Adrenal gland (tissue), 5 donors: ENCODE results near the gene PERM1.

Source experiments
- CTCF ChIP-seq, 6 experiments: fragments of 450-650 bp in 4 of 6; fragments of 200-600 bp in 2 of 6; sonication (generic) in 1 of 6; IDR thresholded peaks; 1 replicate in 5 of 6; 2 replicates in 1 of 6; pipeline versions ENCODE4 v1.5.1 to v1.8.0; 2016 to 2021; ENCODE audit warnings: antibody characterized with exemption in 6 of 6, mild to moderate bottlenecking in 2 of 6, moderate library complexity in 1 of 6
- POLR2A ChIP-seq, 2 donors: fragments of 450-650 bp; IDR thresholded peaks; one replicate each; pipeline ENCODE4 v1.6.1; 2017; ENCODE audit warnings: antibody characterized with exemption in 2 of 2, mild to moderate bottlenecking in 2 of 2, moderate library complexity in 1 of 2
- donor health status: DM: no; HTN: no; CAD: no.

- TF ChIP-seq POLR2A (IDR thresholded peaks at IDR 0.05) (no peak), CTCF (IDR thresholded peaks at IDR 0.05) (no peak)
Measured at GRCh38 chr1:979744-980072, 2.2 kb downstream of the PERM1 start.
